Breast epithelium (tissue), 4 donors: ENCODE data around the gene ALOXE3. TPM values are rescaled to one million over a fixed set of nuclear protein-coding genes. Genes with fewer than 3 reads are reported as not detected.

Source experiments
- DNase-seq, 2 donors: peaks; one replicate each; pipeline ENCODE4 v3.0.0-alpha.2; 2019; ENCODE audit warnings: low spot score in 2 of 2
- H3K27ac ChIP-seq, 2 donors: fragments of 200-600 bp; sonication (generic) in 1 of 2; one replicate each; pipeline ENCODE4 v1.5.1; 2016 to 2019; ENCODE audit warnings: mild to moderate bottlenecking in 1 of 2
- H3K27me3 ChIP-seq, 2 donors: fragments of 200-600 bp; sonication (generic) in 1 of 2; one replicate each; pipeline versions ENCODE4 v1.5.1 to v1.6.0; 2017 to 2019; ENCODE audit warnings: control low read depth in 1 of 2, mild to moderate bottlenecking in 1 of 2
- H3K36me3 ChIP-seq: fragments of 200-600 bp; one replicate; pipeline ENCODE4 v1.5.1; 2019
- H3K4me1 ChIP-seq, 2 donors: fragments of 200-600 bp; sonication (generic); one replicate each; pipeline ENCODE4 v1.5.1; 2016 to 2019; ENCODE audit warnings: control low read depth in 1 of 2
- H3K4me3 ChIP-seq, 3 donors: fragments of 200-600 bp; sonication (generic); 1 replicate in 2 of 3; 2 replicates in 1 of 3; pipeline ENCODE4 v1.5.1; 2016 to 2019; ENCODE audit warnings: mild to moderate bottlenecking in 3 of 3, moderate library complexity in 2 of 3
- H3K9me3 ChIP-seq, 2 donors: fragments of 200-600 bp; sonication (generic) in 1 of 2; one replicate each; pipeline ENCODE4 v1.5.1; 2016 to 2019; ENCODE audit warnings: control low read depth in 1 of 2
- CTCF ChIP-seq, 3 donors: fragments of 450-650 bp; IDR thresholded peaks; one replicate each; pipeline ENCODE4 v1.5.1; 2016 to 2017; ENCODE audit warnings: antibody characterized with exemption in 3 of 3, mild to moderate bottlenecking in 3 of 3, moderate library complexity in 3 of 3
- POLR2A ChIP-seq: fragments of 450-650 bp; IDR thresholded peaks from one replicate; pipeline ENCODE4 v1.6.1; 2016; ENCODE audit warnings: antibody characterized with exemption, mild to moderate bottlenecking, moderate library complexity
- POLR2AphosphoS5 ChIP-seq, 3 donors: sonication (generic); formaldehyde crosslinking; IDR thresholded peaks; one replicate each; pipeline ENCODE4 v1.6.1; 2017; ENCODE audit warnings: antibody characterized with exemption in 3 of 3
- intact Hi-C: fragments of 100-400 bp; cut with DNase I; formaldehyde crosslinking; loops from one replicate; pipeline ENCODE4 v1.15.1; 2023; ENCODE audit warnings: low total_unique reads
- total RNA-seq, 3 donors: library from RNA; depleted of rRNA; stranded (reverse); fragments of >200 nt; gene quantifications; one replicate each; pipeline ENCODE4 v1.1.0, GENCODE V29; 2016

ALOXE3 gene
- total RNA-seq, 3 donors from 2014 or later: 0.73 TPM; not detected in 2

- TF ChIP-seq POLR2A (no peak), POLR2AphosphoS5 (IDR thresholded peaks at IDR 0.05) (no peak)
- H3K27ac ChIP-seq: peak overlapping the region; percentile 100
- intact Hi-C loops: no loop called here
- no peaks in the 10 kb centered on the region for H3K9me3 ChIP-seq
- peaks cover 14 to 21% of the 10 kb centered on the region in 2 donors for H3K4me1 ChIP-seq
- no peak overlapping the region for H3K4me3 ChIP-seq
- no peaks in the 10 kb centered on the region for H3K36me3 ChIP-seq
- no peaks in the 10 kb centered on the region for H3K27me3 ChIP-seq
- DNase-seq: no peak
These were observed 41.9 kb upstream of the ALOXE3 start for GRCh38 chr17:8160224-8160577.

- Histone ChIP-seq H3K4me1 (peaks cover 14 to 21% of the 10 kb centered on the region in 2 donors), H3K9me3 (no peaks in the 10 kb centered on the region), H3K4me3 (no peak overlapping the region), H3K27me3 (no peaks in the 10 kb centered on the region), H3K27ac (peak overlapping the region; percentile 59 to 100), H3K36me3 (no peaks in the 10 kb centered on the region)
- no peak for TF ChIP-seq CTCF (IDR thresholded peaks at IDR 0.05)
- TF ChIP-seq POLR2AphosphoS5 (IDR thresholded peaks at IDR 0.05): no peak
- no peak for TF ChIP-seq POLR2A
- intact Hi-C loops: no loop called here
- DNase-seq: no peak
These were observed 41.3 kb upstream of the ALOXE3 start for GRCh38 chr17:8159459-8160223.

- DNase-seq: no peak
- TF ChIP-seq CTCF (IDR thresholded peaks at IDR 0.05) (no peak), POLR2A (no peak), POLR2AphosphoS5 (IDR thresholded peaks at IDR 0.05) (no peak)
- no peak overlapping the region for H3K4me3 ChIP-seq
- no peaks in the 10 kb centered on the region for H3K36me3 ChIP-seq
- H3K4me1 ChIP-seq: peaks cover 9 to 14% of the 10 kb centered on the region in 2 donors
- H3K27me3 ChIP-seq: no peaks in the 10 kb centered on the region
- H3K27ac ChIP-seq: peak overlapping the region; percentile 96 to 100
- intact Hi-C loops: no loop called here
- H3K9me3 ChIP-seq: no peaks in the 10 kb centered on the region
These were observed 40.7 kb upstream of the ALOXE3 start for GRCh38 chr17:8159032-8159400.

GRCh38 chr17:8158267-8159031 is 40.1 kb upstream of the ALOXE3 start:
- Histone ChIP-seq H3K27me3 (no peaks in the 10 kb centered on the region), H3K4me1 (peaks cover 4 to 12% of the 10 kb centered on the region in 2 donors), H3K4me3 (peak overlapping the region in 1 of 3 donors; percentile 48), H3K27ac (peak overlapping the region; percentile 96 to 100), H3K36me3 (no peaks in the 10 kb centered on the region), H3K9me3 (no peaks in the 10 kb centered on the region)
- peak; percentile 91 to 93 for DNase-seq
- intact Hi-C loops: no loop called here
- no peak for TF ChIP-seq POLR2A
- peak; percentile 43 to 65 (median 61) for TF ChIP-seq POLR2AphosphoS5 (IDR thresholded peaks at IDR 0.05)
- peak; percentile 90 to 97 (median 95) for TF ChIP-seq CTCF (IDR thresholded peaks at IDR 0.05)

GRCh38 chr17:8156246-8156992 is 38.1 kb upstream of the ALOXE3 start:
- Histone ChIP-seq H3K36me3 (no peaks in the 10 kb centered on the region), H3K9me3 (no peaks in the 10 kb centered on the region), H3K4me3 (peak overlapping the region; percentile 86 to 99 (median 90)), H3K27me3 (no peaks in the 10 kb centered on the region), H3K27ac (peak overlapping the region; percentile 99 to 100), H3K4me1 (peaks cover 4 to 18% of the 10 kb centered on the region in 2 donors)
- DNase-seq: peak; percentile 100
- peak; percentile 99 to 100 (median 100) for TF ChIP-seq POLR2AphosphoS5 (IDR thresholded peaks at IDR 0.05)
- TF ChIP-seq CTCF (IDR thresholded peaks at IDR 0.05): peak in 2 of 3 donors; percentile 9 to 22
- peak; percentile 100 for TF ChIP-seq POLR2A
- intact Hi-C loops: no loop called here
